ENCODE data around the gene CBFA2T2.
"Not testable (repeated sequence)": the region's sequence is repeated elsewhere in the genome, so short reads cannot be mapped to it uniquely, and the experiment has no call there.

CBFA2T2 gene

DNA sequence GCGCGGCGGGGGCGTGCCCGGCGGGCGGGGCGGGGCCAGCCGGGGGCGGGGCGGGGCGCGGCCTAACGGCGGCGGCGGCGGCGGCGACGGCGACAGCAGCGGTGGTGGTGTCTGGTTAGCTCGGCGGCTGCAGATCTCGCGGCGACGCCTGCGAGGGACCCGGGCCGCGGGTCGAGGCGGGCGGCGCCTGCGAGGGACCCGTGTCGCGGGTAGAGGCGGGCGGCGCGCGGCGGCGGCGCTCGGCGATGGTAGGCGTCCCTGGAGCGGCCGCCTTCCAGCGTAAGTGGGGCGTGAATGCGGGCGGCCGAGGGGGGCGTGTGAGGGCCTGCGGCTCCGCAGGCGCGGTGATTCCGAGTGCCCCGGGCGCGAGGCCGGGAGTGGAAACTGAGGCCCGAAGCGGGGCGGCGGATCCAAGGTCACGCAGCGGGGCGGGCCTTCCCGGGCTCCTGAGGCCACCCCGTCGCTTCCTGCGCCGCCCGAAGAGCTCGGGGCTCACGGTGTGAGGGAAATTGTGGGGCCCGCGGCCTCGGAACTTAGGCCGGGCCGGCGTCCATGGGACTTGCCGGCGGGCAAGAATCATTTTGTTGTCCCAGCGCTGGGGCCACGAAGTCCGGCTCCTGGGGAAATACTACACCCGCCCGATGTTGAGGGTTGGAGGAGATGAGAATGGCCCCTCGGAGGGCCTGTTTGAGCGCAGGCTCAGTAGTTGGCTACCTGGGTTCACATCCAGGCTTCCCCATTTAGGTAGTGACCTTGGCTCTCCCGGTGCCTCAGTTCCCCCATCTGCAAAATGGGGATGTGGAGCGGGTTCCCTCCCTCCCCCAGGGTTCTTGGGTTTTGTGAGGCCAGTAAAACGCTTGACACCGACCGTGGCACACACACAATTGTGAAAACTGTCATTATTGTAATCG, at the start of gene CBFA2T2:
Gene CBFA2T2 (plus strand): TSS at position 74 of the 911 bp plus-strand sequence. CDS start 172 bp downstream, at position 246.
- peak; percentile 27 for DNase-seq

DNA sequence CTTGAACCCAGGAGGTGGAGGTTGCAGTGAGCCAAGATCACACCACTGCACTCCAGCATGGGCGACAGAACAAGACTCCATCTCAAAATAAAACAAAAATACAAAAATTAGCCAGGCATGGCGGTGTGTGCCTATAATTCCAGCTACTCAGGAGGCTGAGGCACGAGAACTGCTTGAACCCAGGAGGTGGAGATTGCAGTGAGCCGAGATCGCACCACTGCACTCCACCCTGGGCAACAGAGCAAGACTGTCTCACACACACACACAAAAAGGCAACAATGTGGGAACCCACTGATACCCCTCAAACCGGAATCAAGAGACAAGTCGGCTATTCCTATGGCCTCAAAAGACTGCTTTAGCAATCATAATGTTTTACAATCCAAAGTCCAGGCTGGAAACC, 49.3 kb upstream of the CBFA2T2 start:
- not testable (repeated sequence) for DNase-seq

DNA sequence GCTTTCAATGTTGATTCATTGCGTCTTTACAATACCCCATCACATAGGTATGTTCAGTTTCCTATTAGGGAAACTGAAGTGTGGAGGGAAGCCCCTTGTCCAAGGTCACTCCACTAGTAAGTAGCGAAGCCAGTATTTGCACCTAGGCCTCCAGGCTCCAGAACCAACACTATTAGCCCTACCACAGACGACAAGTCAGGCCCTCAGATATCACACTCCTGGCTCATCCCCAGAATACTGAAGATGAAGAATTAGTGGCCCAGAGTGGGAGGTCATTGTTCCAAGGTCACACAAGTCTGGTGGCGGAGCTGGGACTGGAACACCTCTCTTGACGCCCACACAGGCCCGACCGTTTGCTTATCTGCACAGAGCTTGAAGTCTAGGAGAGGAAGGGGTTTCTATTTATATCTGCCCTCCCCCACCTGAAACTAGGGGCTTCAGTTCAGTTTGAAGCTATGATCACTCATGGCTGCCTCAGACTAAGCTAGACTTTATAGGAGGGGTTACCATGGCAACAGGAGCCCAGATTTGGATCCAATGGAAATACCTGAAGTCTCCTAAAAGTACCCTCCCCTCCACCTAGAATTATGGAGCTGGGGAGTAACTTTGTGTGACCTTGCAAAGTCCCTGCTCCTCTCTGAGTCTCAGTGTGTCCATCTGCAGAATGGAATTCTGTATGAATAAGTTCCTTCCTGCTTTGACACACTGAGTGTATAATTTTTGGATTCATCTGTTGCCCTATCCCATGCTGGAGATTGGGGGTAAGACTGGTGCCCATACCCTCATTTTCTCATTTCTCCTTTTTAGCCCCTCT, 48.5 kb upstream of the CBFA2T2 start:
- no peak for DNase-seq

DNA sequence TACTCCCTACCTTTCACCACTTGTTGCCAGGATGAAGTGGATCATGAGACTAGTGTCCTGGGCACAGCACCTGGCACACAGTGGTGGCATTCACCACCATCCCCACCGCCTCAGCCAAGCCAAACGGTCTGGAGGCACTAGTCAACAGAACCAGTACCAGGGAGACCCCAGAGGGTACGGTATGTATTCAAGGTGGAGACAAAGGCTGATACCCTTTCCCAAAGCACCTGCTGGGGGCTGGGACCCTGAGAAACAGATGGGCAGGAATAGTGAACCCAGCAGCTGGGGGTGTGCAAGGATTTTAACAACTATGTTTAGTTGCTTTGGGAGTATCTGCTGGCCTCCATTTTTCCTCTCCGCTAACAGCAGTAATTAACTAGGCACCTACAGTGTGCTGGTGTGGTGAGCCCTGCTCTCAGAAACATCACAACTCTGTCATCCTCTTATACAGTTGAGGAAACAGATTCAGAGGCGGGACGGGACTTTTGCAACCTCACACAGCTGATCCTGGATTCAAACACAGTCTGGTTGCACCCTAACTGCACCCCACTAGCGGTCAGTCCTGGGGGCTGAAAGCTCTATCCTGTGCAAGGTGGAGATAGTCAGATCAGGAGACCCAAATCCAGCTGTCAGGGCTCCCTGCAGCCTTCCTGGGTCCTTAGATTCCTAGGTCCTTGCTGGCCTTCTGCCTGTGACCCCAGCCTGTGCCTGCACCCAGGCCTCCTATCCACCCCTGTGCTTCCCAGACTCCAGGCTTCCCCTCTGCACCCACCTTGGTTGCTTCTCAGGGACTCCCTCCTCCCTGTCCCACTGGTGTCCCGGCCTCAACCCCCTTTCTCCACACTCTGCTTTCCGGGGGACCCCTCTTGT, 47.5 kb upstream of the CBFA2T2 start:
- no peak for DNase-seq

DNA sequence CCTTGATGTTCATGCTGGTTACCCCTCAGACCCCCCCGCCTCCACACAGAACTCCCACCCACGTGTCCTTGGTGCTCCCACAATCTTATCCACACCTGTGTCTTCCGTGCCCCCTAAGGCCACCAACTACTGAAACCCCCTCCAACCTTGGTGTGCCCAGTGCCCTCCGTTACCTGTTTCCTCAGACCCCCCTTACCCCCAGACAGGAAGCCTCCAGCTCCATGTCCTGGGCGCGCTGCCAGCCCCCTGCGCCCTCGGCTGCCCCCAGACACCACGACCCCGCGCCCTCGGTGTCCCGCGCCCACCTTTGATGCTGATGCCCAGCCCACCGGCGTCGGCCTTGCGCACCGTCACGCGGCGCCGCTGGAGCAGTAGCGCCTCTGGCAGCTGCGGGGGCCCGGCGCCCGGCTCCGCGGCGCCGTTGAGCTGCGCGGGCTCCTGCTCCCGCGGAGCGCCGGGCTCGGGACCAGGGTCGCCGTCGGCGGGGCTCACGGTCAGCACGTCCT, 46.8 kb upstream of the CBFA2T2 start:
- DNase-seq: no peak

DNA sequence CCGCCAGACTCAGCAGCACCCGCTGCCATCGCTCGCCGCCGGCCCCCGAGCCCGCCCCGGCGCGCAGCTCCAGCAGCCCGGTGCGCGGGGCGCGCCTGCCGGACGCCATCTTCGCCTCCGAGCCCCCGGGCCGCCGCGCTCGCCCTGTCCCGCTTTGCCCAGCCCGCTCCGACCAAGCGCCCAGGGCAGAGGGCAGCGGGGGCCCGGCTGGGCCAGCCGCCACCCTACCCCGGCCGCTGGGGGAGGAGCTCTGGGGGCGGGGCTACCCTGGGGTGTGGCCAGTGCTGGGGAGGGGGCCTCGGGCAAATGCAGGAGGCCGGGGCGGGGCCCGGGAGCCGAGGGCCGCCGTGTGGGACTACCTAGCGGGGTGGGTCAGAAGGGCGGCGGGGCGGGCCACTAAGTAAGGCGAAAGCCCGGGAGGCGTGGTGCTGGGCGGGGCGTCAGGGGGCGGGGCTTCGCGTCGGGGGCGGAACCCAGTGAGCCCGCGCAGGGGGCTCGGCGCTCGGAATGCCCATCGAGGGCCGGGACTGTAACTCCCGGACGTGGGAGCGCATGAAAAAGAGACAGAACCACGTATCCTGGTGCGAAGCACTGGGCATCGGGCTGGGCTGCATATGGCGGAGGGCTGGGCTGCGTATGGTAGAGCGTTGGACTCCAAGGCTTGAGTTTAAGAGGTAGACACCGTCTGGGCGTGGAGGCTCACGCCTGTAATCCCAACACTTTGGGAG, 46.2 kb upstream of the CBFA2T2 start, which contains the start of gene SNTA1:
Gene SNTA1 (minus strand): TSS at position 252 of the 728 bp plus-strand sequence. CDS start 143 bp downstream, at position 109.
- DNase-seq: peak; percentile 52

DNA sequence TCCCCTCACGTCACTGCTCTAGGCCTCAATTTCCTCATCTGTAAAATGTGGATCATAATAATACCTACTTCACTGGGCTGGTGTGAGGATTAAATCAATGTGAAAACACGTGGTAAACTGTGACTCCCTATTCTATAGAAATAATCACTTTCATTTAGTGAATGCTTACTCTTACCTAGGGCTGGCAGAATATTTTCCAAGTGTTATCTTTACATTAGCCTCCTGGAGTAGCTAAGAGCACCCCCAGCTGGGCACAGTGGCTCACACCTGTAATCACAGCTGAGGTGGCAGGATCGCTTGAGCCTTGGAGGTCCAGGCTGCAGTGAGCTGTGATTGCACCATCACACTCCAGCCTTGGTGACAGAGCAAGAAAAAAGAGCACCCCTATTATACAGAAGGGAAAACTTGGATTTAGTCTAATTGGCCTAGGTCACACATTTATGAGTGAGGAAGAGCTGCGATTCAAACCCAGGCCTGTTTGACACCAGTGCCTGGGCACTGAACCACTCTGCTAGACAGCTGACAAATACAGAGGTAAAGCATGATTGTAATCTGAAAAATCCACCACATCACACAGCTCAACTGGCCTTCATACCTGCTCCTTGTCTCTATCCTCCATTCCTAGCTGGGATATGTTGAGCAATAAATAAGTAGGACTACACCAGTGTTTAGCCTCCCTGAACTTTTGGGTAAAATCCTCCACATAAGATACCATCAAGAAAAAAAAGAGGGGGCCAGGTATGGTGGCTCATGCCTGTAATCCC, 44.9 kb upstream of the CBFA2T2 start:
- no peak for DNase-seq

DNA sequence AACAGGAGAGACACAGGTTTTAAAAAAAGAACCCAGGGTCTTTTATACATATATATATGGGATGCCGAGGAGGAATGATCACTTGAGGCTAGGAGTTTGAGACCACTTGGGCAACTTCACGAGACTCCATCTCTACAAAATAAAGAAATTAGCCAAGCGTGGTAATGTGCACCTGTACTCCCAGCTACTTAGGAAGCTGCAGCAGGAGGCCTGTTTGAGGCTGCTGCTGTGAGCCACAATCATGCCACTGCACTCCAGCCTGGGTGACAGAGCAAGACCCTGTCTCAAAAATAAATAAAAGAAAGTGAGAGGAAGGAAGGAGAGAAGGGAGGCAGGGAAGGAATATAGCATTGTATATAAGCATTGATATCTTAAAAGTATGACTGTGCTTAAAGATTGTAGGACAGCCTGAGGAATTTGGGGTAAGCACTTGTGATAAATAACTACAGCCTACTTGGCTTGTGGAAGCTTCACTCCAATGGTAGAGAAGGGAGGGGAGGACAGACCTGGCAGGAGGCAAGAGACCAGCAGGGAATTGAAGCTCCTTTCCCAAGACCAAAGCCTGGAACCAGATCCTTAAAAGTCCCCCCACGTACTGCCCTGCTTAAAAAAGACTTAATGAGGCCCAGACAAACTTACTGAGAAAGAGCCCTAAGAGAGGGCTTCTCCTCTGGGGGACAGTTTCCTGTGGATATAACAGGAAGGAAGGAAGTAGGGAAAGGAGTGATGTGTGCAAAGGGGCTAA, 43.8 kb upstream of the CBFA2T2 start:
- no peak for DNase-seq

DNA sequence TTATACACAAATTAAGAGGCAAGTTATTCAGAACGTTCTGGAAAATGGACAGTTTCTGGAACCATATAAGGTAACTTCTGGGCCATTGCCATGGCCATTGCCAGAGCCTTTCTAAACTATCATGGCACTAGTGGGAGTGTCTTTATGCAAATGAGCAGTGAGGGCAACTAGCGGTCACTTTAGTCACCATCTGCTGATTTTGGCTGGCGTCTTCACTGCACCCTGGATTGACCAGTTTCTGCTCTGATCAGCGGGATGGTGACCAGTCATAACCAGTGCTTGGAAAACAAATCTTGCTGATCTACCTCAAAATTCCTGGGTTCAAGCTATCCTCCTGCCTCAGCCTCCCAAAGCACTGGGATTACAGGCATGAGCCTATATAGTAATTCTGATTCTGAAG, 39.0 kb upstream of the CBFA2T2 start:
- no peak for DNase-seq

DNA sequence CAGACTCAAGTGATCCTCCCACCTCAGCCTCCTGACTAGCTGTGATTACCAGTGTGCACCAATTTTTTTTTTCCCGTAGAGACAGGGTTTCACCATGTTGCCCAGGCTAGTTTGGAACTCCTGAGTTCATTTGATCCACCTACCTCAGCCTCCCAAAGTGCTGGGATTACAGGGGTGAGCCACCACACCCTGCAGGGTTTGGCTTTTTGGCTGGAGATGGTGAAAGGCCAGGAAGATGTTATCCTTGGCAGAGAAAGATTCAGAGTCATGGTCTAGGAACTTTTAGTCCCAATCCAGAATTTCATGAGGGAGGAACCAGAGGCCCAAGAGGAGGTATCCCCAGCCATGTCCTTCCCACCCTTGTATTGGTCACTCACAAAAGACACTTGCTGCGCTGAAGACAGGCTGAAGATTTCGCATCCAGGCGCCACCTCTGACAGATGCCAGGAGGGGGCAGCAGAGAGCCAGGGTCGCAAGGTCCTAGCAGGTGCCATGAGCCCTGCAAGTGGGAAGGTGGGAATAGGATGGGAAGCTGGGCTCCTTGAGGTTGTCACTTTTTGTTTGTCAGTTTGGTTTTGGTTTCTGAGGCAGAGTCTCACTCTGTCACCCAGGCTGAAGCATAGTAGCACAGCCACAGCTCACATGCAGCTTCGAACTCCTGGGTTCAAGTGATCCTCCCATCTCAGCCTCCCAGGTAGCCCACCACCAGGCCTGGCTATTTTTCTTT, 32.8 kb upstream of the CBFA2T2 start:
- peak; percentile 61 for DNase-seq

DNA sequence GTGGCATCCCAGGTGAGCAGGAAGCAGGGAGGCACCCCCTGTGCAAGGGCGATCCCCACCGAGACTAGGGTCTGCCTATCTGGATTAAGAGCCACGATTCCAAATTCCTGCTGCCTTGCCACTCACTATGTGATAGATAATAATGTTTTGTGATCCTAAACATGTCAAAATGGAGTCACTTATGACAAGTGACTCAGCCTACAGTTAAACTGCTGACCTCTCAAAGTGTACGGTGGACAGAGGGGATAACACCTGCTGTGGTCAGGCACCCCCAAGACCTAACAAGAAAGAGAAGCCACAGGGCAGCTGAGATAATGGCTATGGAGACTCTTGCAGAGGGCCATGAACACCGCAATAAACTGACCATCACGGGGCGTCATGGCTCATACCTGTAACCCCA, 30.3 kb upstream of the CBFA2T2 start:
- no peak for DNase-seq

DNA sequence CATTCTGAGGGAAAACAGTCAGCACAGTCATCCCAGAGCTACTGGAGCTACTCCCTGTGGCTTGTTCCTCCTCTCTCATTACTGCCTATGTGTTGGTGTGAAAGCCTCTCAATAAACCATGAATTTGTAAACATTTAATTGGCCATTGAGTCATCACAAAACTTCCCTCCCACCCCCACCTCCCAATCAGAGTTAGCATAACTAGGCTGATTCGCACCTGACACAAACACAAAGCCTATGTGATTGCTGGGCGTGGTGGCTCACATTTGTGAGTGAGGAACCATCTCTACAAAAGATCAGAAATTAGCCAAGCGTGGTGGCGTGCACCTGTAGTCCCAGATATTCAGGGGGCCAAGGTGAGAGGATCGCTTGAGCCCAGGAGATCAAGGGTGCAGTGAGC, 29.2 kb upstream of the CBFA2T2 start:
- DNase-seq: no peak

DNA sequence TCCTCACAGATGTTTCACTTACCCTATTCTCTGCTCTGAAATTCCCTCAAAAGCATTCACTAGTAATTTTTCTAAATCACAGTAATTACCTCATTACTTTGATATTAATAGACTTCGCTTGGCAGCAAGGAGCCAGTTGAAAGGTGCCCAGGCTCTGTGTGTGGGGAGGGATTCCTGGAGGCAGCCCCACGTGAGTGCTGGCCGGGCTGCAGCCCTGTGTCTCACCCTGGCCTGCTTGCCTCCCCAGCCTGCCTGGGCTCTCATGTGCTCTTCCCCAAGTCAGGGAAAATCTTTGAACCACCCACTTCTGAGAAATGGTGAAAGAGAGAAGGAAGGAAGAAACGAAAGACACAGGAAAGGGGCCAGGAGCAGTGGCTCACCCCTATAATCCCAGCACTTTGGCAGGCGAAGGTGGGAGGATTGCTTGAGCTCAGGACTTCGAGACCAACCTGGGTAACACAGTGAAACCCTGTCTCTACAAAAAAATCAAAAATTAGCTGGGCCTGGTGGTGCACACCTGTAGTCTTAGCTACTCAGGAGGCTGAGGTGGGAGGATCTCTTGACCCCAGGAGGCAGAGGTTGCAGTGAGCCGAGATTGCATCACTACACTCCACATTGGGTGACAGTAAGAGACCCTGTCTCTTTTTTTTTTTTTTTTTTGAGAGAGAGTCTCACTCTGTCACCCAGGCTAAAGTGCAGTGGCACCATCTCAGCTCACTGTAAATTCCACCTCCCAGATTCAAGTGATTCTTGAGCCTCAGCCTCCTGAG, 26.4 kb upstream of the CBFA2T2 start:
- no peak for DNase-seq

DNA sequence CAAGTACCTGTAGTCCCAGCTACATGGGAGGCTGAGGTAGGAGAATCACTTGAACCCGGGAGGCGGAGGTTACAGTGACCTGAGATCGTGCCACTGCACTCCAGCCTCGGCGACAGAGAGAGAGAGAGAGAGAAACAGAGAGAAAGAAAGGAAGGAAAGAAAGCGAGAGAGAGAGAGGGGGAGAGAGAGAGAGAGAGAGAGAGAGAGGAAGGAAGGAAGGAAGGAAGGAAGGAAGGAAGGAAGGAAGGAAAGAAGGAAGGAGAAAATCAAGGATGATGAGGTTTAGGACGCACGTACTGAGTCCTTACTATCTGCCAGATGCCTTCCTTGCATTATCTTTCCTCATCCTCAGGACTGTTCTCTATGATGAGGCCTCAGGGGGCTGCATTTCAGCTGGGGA, 25.1 kb upstream of the CBFA2T2 start:
- DNase-seq: not testable (repeated sequence)

DNA sequence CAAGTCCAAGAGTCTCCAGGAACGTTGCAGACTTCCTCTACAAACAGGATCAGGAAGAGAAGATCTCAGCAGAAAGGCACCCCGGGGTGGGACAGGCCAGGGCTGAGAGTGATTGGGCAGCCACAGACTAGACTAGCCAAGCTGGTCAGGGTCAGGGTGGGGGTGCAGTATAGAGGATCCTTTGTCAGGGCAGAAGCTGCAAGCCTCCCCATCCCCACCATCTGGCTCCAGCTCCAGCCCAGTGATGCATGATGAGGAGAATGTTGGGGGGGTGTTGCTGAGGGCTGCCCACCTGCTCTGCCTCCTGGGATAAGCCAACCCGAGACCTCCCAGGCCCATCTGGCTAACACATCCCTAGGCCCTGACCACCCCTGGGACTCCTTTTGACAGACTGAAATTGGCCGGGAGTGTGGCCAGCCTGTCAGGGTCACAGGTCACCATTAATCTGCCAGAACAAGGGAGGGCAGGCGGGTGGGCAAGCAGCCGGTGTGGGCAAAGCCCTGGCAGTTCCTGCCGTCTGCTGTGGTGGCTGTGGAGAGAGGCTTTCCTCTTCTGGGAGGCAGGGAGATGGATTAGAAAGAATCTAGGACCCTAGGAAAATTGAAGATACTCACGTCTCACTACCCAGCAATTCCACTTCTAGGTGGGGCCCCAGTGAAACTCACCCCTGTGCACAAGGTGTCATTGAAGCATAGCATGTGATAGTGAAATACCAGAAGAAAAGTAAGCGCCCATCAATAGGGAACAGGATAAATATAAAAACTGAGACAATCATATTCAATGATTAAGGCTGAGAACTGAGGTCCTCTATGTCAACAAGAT, 24.2 kb upstream of the CBFA2T2 start:
- DNase-seq: no peak

DNA sequence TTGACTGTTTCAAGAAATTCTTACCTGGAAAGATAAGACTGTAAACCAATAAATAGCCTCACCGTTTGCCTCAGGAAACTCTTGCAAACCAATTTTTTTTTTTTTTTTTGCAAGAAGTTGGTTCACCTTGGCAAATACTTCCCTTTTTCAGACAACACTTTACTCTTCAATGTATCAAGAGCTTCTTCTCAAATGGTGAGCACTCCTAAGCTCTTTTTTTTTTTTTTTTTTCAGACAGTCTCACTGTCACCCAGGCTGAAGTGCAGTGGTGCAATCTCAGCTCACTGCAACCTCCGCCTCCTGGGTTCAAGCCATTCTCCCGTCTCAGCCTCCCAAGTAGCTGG, 23.6 kb upstream of the CBFA2T2 start:
- DNase-seq: no peak

DNA sequence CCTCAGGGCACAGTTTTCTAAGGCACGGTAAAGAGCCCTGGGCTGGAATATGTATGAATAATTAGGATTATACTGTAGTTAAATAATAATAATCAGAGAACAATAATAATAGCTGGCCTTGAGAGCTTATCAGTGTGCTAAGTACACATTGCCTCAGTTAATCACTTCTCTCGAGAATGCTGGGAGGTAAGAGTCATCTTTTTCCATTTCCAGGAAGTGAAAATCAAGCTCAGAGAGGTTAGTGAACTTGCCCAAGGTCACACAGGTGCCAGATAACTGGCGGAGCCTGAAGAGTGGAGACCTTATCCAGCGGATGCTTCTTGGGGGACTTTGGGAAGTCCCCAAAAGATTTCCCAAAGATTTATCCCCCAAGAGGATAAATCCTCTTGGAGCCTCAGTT, 19.4 kb upstream of the CBFA2T2 start:
- no peak for DNase-seq

DNA sequence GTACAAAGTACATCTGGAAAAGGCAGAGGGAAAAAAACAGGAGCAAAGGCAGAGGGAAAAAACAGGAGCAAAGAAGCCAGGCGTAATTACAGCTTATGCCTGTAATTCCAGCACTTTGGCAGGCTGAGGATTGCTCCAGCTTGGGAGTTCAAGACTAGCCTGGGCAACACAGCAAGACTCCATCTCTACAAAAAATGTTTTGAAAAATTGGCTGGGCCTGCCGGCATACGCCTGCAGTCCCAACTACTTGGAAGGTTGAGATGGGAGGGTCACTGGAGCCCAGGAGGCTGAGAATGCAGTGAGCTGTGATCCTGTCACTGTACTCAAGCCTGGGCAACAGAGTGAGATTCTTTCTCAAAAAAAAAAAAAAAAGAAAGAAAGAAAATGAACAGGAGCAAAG, 19.0 kb upstream of the CBFA2T2 start:
- DNase-seq: no peak

Data from KG1 (cell line).